HG03045 (cell line): ENCODE data around the gene STK4.

ENCODE experiments used
- ATAC-seq: cut with Tn5 transposase; IDR thresholded peaks from one replicate; pipeline ENCODE4 v1.9.1; 2021; ENCODE audit warnings: mild to moderate bottlenecking, moderate library complexity; ENCODE audit not compliant: unreplicated experiment

Gene STK4

DNA sequence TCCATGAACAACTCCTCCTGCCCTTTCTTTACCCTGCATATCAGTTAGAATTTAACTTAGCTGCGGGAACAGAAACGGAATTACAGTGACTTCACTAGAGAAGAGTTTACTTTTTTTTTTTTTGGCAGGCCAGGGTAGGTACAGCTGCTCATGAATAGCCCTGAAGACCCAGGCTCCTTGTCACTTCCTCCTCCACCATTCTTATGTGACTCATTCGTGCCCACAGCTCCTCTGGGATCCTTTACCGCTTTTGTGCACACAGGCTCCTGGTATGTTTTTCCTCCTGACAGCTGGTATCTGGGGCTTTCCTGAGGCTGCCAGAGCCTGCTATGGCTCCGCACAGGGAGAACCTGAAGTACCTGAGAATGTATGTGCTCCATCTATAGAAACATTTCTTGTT, 138.5 kb downstream of the STK4 start:
- ATAC-seq: no peak

DNA sequence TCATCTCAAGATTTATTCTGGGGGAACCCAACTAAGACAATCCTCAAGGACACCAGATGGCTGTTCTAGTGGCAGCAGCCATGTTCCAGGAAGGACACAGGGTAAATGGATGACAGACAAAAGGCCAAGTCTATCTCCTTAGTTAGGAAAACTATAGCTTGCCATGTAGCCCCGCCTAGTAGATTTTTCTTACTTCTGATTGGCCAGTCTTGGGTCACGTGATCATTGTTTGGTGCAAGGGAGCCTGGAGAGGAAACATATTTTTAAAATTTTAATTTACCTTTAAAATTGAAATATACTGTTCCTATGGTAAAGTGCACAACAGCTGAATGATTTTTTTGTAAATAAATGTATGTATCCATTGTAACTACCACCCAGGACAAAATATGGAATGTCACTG, 139.0 kb downstream of the STK4 start:
- no peak for ATAC-seq

GRCh38 chr20:45109634-45110033, 143.3 kb downstream of the STK4 start:
- ATAC-seq: no peak

- no peak for ATAC-seq
Measured at GRCh38 chr20:45110301-45110700, 144.0 kb downstream of the STK4 start.

- ATAC-seq: no peak
Measured at GRCh38 chr20:45111285-45111684, 145.0 kb downstream of the STK4 start.

DNA sequence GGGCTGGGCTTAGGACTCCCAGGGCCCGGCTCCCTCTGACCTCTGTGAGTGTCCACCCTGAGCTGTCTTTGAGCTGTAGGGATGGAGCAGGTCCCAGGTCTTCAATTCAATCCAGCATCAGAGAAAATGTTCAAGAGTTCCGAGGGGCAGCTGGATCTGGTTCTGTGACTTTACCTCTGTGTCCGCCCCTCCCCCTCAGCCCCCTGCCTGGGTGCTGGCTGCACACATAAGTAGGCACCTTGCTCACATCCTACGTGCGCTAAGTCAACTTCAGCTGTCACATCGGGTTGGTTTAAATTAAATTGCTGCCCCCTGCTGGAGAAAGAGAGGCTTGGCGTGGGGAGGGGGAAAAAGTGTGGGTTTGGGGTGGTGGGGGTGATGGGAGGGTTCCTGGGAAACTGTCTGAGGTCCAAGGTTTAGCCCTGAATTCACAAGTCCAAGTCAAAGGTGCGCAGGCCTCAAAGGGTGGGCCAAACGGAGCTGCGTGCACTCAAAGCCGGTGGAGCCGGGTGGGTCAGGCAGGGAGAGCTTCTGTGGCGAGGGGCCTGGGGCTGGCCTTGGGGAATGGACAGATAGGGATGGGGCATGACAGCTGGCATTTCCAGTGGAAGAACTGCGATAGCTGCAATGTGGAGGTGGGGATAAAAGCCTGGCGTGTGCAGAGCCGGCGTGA, 145.6 kb downstream of the STK4 start:
- no peak for ATAC-seq

DNA sequence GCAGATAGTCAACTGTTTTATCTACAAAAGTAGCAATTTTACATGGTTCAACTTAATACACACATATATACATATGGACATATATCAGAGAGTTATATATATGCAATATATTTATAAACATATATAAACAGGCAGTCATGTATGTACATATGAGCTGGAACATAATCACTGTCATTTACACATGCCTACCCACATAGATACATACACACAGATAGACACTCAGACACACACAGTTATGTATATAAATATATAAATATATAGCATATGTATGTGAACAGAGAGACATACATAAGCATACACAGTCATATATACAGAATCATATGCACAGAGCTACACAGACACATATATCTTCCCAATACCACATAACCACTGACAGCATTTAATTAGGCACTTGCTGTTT, 146.4 kb downstream of the STK4 start:
- no peak for ATAC-seq

DNA sequence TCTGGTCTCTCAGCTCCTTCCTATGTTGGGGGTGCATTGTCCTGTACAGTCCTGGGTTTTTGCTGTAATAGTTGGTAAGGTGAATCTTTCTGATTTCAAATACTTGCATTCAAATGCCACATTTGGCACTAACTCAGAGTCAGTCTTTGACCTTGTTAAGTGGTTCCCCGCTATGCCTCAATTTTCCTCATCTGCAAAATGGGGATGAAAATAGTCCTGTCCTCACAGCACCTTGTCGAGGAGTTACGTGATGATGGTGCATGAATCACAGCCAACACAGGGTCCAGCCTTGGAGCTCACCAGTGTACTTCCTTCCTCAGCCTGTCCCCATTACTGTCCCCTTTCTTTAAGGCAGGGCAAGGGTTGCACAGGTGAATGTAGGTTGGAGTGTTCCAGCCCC, 147.6 kb downstream of the STK4 start:
- ATAC-seq: no peak

GRCh38 chr20:45114465-45115385, 148.4 kb downstream of the STK4 start, which contains the start of gene WFDC5:
Gene WFDC5, minus strand, starts transcription at chr20:45115174. Its CDS starts 91 bp downstream, at chr20:45115083.
- no peak for ATAC-seq

GRCh38 chr20:45115386-45115774, 149.1 kb downstream of the STK4 start:
- ATAC-seq: no peak

GRCh38 chr20:45115829-45116228, 149.5 kb downstream of the STK4 start:
- no peak for ATAC-seq

- ATAC-seq: no peak
Measured at GRCh38 chr20:45117581-45117980, 151.3 kb downstream of the STK4 start.

GRCh38 chr20:45118028-45118427, 151.7 kb downstream of the STK4 start:
- ATAC-seq: no peak

- no peak for ATAC-seq
Measured at GRCh38 chr20:45119556-45120266, 153.4 kb downstream of the STK4 start.

- ATAC-seq: no peak
Measured at GRCh38 chr20:45121388-45121787, 155.1 kb downstream of the STK4 start.

- ATAC-seq: no peak
Measured at GRCh38 chr20:45124365-45124764, 158.1 kb downstream of the STK4 start, which contains the start of gene WFDC12. Gene WFDC12, minus strand, starts transcription at chr20:45124465. Its CDS starts 18 bp downstream, at chr20:45124447.

DNA sequence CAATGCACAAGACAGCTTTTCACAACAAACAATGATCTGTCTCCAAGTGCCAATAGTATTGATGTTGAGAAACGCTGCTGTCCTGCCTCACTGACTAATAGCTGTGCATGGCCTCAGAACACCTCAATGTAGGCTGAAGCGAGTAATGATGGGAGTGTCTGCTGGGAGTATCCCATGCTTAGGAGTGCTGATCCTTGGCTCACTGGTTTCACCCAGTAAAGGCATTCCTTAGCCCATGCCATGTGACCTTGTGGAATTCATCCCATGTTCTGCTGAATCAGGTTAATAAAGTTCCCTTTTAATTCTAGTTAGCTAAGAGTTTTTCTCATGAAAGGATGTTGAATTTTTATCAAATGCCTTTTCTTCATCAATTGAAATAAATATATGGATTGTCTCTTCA, 161.8 kb downstream of the STK4 start:
- ATAC-seq: no peak
